K562 (cell line): Measurements from ENCODE around the gene MMS19.

Experiments used
- BRD9 ChIP-seq: fragments of 450-650 bp; IDR thresholded peaks from 2 replicates; pipeline ENCODE4 v1.6.1; 2018; ENCODE audit warnings: low read depth; ENCODE audit not compliant: partially characterized antibody
- CREB1 ChIP-seq, 2 experiments: sonication (generic) in 1 of 2; formaldehyde crosslinking in 1 of 2; IDR thresholded peaks; 2 replicates each; pipeline versions ENCODE4 v1.6.1 to v1.8.0; 2012 to 2022; ENCODE audit warnings: inconsistent platforms in 1 of 2, mild to moderate bottlenecking in 1 of 2, missing genetic modification reagents in 1 of 2, moderate library complexity in 1 of 2
- KDM4B ChIP-seq, 2 experiments: fragments of 450-650 bp in 1 of 2; sonication (generic) in 1 of 2; IDR thresholded peaks; 2 replicates each; pipeline ENCODE4 v1.6.1; 2016 to 2017; ENCODE audit warnings: borderline replicate concordance in 2 of 2, antibody characterized with exemption in 1 of 2, low read depth in 1 of 2, mild to moderate bottlenecking in 1 of 2
- NCOA1 ChIP-seq: fragments of 450-650 bp; IDR thresholded peaks from 2 replicates; pipeline ENCODE4 v1.6.1; 2016; ENCODE audit warnings: low read depth
- NR3C1 ChIP-seq: sonication (generic); formaldehyde crosslinking; IDR thresholded peaks from 2 replicates; pipeline ENCODE4 v1.8.1; 2022; ENCODE audit warnings: missing genetic modification reagents
- RCOR1 ChIP-seq, 2 experiments: IDR thresholded peaks; 2 replicates each; pipeline ENCODE4 v1.6.1; 2012; ENCODE audit warnings: low read depth in 2 of 2, low read length in 2 of 2, borderline replicate concordance in 1 of 2, improper control_type of control experiment in 1 of 2
- ZNF311 ChIP-seq: fragments of 250-450 bp; sonication (Bioruptor Pico); IDR thresholded peaks from 2 replicates; pipeline ENCODE4 v1.4.0; 2020; ENCODE audit warnings: mild to moderate bottlenecking, moderate library complexity
- TF ChIP-seq, protein P1 (sequence below): fragments of 450-650 bp; formaldehyde crosslinking; IDR thresholded peaks from 2 replicates; pipeline ENCODE4 v1.4.0; 2020; ENCODE audit warnings: mild to moderate bottlenecking
- TF ChIP-seq, protein P2 (sequence below): fragments of 250-450 bp; sonication (Bioruptor Pico); IDR thresholded peaks from 2 replicates; pipeline ENCODE4 v1.8.0; 2021; ENCODE audit warnings: moderate library complexity, mild to moderate bottlenecking, inconsistent platforms
- TF ChIP-seq, protein P3 (sequence below), 3 experiments: IDR thresholded peaks in 2 of 3; conservative IDR thresholded peaks in 1 of 3; 2 replicates each; pipeline ENCODE4 v1.5.1; 2011 to 2012; ENCODE audit warnings: low read length in 3 of 3, mild to moderate bottlenecking in 3 of 3, control low read depth in 2 of 3, improper control_type of control experiment in 1 of 3, inconsistent platforms in 1 of 3, low read depth in 1 of 3, mixed read lengths in 1 of 3, moderate library complexity in 1 of 3; ENCODE audit not compliant: insufficient read depth in 2 of 3

DNA sequence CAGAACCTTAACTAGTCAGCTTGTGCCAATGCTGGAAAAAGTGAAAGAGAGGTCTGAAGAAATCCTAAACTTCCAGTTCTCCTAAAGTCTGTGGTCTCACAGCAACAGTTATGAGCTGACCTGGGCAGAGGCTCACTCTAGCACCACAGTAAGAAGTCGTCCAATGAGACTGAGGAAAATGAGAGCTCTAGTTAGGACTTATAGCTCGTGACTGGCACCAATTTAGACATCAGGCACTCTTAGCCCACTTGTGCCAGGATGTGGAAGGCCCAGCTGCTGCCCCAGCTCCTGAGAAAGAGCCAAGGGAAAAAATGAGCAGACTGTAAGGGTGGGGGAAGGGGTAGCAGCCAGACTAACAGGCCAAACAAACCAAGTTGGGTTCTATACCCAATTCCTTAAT lies 7.6 kb downstream of the MMS19 start:
- no peak for TF ChIP-seq KDM4B (IDR thresholded peaks at IDR 0.05; ENCODE audit: borderline replicate concordance in 2 of 2, low read depth in 1 of 2)
- TF ChIP-seq RCOR1 (IDR thresholded peaks at IDR 0.05; ENCODE audit: borderline replicate concordance in 1 of 2, low read depth in 2 of 2, low read length in 2 of 2), result no peak
- TF ChIP-seq, protein P1, sequence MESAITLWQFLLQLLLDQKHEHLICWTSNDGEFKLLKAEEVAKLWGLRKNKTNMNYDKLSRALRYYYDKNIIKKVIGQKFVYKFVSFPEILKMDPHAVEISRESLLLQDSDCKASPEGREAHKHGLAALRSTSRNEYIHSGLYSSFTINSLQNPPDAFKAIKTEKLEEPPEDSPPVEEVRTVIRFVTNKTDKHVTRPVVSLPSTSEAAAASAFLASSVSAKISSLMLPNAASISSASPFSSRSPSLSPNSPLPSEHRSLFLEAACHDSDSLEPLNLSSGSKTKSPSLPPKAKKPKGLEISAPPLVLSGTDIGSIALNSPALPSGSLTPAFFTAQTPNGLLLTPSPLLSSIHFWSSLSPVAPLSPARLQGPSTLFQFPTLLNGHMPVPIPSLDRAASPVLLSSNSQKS, result no peak
- no peak for TF ChIP-seq BRD9
- TF ChIP-seq, protein P2, sequence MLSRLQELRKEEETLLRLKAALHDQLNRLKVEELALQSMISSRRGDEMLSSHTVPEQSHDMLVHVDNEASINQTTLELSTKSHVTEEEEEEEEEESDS (CRISPR knock-in tag), result no peak
- no peak for TF ChIP-seq ZNF311 (CRISPR knock-in tag)
- TF ChIP-seq NR3C1, result no peak
- no peak for TF ChIP-seq NCOA1
- TF ChIP-seq, protein P3, sequence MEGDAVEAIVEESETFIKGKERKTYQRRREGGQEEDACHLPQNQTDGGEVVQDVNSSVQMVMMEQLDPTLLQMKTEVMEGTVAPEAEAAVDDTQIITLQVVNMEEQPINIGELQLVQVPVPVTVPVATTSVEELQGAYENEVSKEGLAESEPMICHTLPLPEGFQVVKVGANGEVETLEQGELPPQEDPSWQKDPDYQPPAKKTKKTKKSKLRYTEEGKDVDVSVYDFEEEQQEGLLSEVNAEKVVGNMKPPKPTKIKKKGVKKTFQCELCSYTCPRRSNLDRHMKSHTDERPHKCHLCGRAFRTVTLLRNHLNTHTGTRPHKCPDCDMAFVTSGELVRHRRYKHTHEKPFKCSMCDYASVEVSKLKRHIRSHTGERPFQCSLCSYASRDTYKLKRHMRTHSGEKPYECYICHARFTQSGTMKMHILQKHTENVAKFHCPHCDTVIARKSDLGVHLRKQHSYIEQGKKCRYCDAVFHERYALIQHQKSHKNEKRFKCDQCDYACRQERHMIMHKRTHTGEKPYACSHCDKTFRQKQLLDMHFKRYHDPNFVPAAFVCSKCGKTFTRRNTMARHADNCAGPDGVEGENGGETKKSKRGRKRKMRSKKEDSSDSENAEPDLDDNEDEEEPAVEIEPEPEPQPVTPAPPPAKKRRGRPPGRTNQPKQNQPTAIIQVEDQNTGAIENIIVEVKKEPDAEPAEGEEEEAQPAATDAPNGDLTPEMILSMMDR (IDR thresholded peaks at IDR 0.05 in 2 of 3, conservative IDR thresholded peaks at IDR 0.05 in 1 of 3; ENCODE audit: insufficient read depth in 2 of 3, low read depth in 1 of 3, low read length in 3 of 3), result no peak
- TF ChIP-seq CREB1 (IDR thresholded peaks at IDR 0.05), result no peak
- TF ChIP-seq CREB1 (CRISPR knock-in tag; IDR thresholded peaks at IDR 0.05), result no peak
